Adrenal gland (tissue), 5 donors: ENCODE measurements around the gene NHSL2.

Source experiments
- CTCF ChIP-seq, 6 experiments: fragments of 450-650 bp in 4 of 6; fragments of 200-600 bp in 2 of 6; sonication (generic) in 1 of 6; IDR thresholded peaks; 1 replicate in 5 of 6; 2 replicates in 1 of 6; pipeline versions ENCODE4 v1.5.1 to v1.8.0; 2016 to 2021; ENCODE audit warnings: antibody characterized with exemption in 6 of 6, mild to moderate bottlenecking in 2 of 6, moderate library complexity in 1 of 6
- POLR2A ChIP-seq, 2 donors: fragments of 450-650 bp; IDR thresholded peaks; one replicate each; pipeline ENCODE4 v1.6.1; 2017; ENCODE audit warnings: antibody characterized with exemption in 2 of 2, mild to moderate bottlenecking in 2 of 2, moderate library complexity in 1 of 2
- donor health status: DM: no; HTN: no; CAD: no.

- TF ChIP-seq CTCF (IDR thresholded peaks at IDR 0.05), result no peak
- no peak for TF ChIP-seq POLR2A (IDR thresholded peaks at IDR 0.05)
Observed at GRCh38 chrX:71949844-71950445, 39.3 kb downstream of the NHSL2 start.
